Panc1 (cell line): ENCODE measurements around the gene RAP2B.

Source experiments
- CTCF ChIP-seq: fragments of 450-650 bp; IDR thresholded peaks from 2 replicates; pipeline ENCODE4 v1.5.1; 2017; ENCODE audit warnings: mild to moderate bottlenecking
- POLR2AphosphoS5 ChIP-seq: IDR thresholded peaks from 2 replicates; pipeline ENCODE4 v1.6.1; 2012; ENCODE audit warnings: mild to moderate bottlenecking, low read depth, low read length, moderate library complexity
- REST ChIP-seq, 2 experiments: IDR thresholded peaks; 2 replicates each; pipeline ENCODE4 v1.6.1; 2011 to 2012; ENCODE audit warnings: low read depth in 2 of 2, control low read depth in 1 of 2, low read length in 1 of 2, mild to moderate bottlenecking in 1 of 2, moderate library complexity in 1 of 2; ENCODE audit not compliant: insufficient read depth in 1 of 2

- TF ChIP-seq REST (IDR thresholded peaks at IDR 0.05; ENCODE audit: insufficient read depth in 1 of 2, low read depth in 2 of 2, low read length in 1 of 2) (no peak), CTCF (no peak), POLR2AphosphoS5 (no peak)
These were observed 48.1 kb downstream of the RAP2B start for GRCh38 chr3:153210146-153210545.
